Thymus (tissue), 11 donors: ENCODE data around the gene NIPAL4. TPM values are rescaled to one million over a fixed set of nuclear protein-coding genes. Genes with fewer than 3 reads are reported as not detected.

ENCODE experiments used
- DNase-seq, 9 donors: peaks; one replicate each; pipeline ENCODE4 v3.0.0-alpha.2; 2013; ENCODE audit warnings: low spot score in 9 of 9, low read depth in 6 of 9, missing footprints in 1 of 9
- H3K27ac ChIP-seq, 2 donors: one replicate each; pipeline ENCODE4 v1.5.1; 2013; ENCODE audit warnings: control low read depth in 1 of 2, low read depth in 1 of 2, low read length in 1 of 2, mild to moderate bottlenecking in 1 of 2, moderate library complexity in 1 of 2
- H3K27me3 ChIP-seq, 2 donors: one replicate each; pipeline ENCODE4 v1.5.1; 2013; ENCODE audit warnings: low read length in 1 of 2; ENCODE audit not compliant: control insufficient read depth in 2 of 2, insufficient read depth in 1 of 2
- H3K36me3 ChIP-seq, 2 donors: one replicate each; pipeline ENCODE4 v1.5.1; 2013; ENCODE audit warnings: low read length in 1 of 2, mild to moderate bottlenecking in 1 of 2, moderate library complexity in 1 of 2; ENCODE audit not compliant: control insufficient read depth in 2 of 2, insufficient read depth in 2 of 2
- H3K4me1 ChIP-seq, 2 donors: one replicate each; pipeline ENCODE4 v1.5.1; 2013; ENCODE audit warnings: low read length in 2 of 2; ENCODE audit not compliant: control insufficient read depth in 2 of 2, insufficient read depth in 2 of 2
- H3K4me3 ChIP-seq, 2 donors: one replicate each; pipeline ENCODE4 v1.5.1; 2013; ENCODE audit warnings: low read length in 2 of 2, control low read depth in 1 of 2, mild to moderate bottlenecking in 1 of 2
- H3K9me3 ChIP-seq, 2 donors: one replicate each; pipeline ENCODE4 v1.5.1; 2013; ENCODE audit warnings: low read length in 1 of 2, mild to moderate bottlenecking in 1 of 2; ENCODE audit not compliant: control insufficient read depth in 2 of 2, insufficient read depth in 1 of 2
- whole genome bisulfite sequencing: extraction: QIAGEN DNeasy Blood & Tissue Kit; methylation state at CpG from one replicate; pipeline ENCODE4 v1.1.7; 2013; 5-methylcytosine and 5-hydroxymethylcytosine counted together
- polyA plus RNA-seq: library from polyadenylated mRNA; stranded (reverse); fragments of 200-250 nt; gene quantifications from one replicate; pipeline ENCODE4 v1.2.3, GENCODE V29; 2013
- total RNA-seq: library from RNA; stranded (reverse); fragments of 120-200 nt; gene quantifications from one replicate; pipeline ENCODE4 v1.2.4, GENCODE V29; 2013
- donor health status: healthy.

Gene NIPAL4
- total and polyA plus RNA-seq, 2 donors, result 0.14 to 6.1 TPM

DNA sequence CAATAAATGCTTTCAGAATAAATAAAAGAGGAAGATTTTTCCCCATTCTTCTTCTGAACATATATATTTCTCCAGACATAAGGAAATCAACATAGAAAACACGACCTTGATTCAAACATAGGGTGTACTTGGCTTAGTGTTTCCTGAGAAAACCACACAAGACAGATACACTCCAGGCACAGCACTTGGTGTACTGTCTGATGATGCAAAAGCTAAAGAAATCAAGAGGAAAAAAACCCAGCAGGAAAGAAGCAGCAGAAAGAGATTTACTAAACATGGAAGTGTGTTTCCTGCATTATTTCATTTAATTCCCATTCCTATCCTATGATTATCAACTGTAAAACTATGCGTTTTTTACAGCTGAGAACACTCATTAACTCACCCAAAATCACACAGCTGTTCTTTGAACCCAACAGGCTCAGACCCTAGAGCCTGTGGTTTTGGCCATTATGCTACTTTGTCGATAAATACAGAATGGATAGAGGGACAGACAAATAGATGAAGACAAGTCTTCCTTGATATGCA lies 46.1 kb downstream of the NIPAL4 start:
- H3K9me3 ChIP-seq, result no peaks in the 10 kb centered on the region
- peaks cover 0 to 7% of the 10 kb centered on the region in 2 donors for H3K36me3 ChIP-seq
- H3K27me3 ChIP-seq, result no peaks in the 10 kb centered on the region
- H3K27ac ChIP-seq, result no peak overlapping the region
- peaks cover 4 to 20% of the 10 kb centered on the region in 2 donors for H3K4me1 ChIP-seq
- DNase-seq, result peak in 1 of 9 donors; percentile 26
- no peak overlapping the region for H3K4me3 ChIP-seq
- 55% methylated on average over 3 of the region's 3 CpGs for WGBS

DNA sequence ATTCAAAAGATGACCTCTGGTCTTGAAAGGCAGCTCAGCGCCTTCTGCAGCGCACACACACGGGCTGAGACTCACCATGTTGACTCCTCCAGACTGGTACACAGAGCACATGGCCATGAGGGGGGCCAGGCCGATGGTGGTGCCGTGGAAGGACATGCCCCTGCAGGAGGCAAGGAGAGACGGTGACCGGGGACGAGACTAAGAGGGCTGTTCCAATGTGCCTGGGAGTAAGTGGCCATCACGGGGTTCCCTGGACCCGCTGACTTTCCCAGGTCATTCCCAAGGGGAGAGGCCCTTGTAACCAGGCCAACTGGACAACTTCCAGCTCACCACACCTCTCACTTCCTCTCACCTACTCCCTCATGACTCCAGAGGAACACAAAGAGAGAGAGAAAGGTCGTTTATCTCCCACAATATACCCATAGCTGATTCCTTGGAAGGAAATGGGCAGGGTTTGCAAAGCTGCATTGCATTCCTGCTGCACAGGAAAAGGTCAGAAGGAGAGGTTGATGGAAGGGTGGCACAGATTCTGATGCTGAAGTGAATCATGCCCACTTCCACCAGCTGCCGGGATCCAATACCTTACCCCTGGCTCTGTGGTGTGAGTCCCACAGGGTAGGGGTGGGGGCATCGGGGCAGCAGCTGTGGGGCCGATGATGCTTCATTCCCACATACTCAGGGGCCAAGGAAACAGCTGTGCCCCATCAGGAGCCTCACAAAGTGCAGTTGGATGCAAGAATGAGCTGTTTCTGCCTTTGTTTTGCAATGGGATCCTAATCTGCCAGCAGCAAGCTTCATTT lies 47.2 kb downstream of the NIPAL4 start:
- Histone ChIP-seq H3K4me1 (peaks cover 4 to 12% of the 10 kb centered on the region in 2 donors), H3K36me3 (peaks cover 0 to 5% of the 10 kb centered on the region in 2 donors), H3K4me3 (no peak overlapping the region), H3K27ac (no peak overlapping the region), H3K9me3 (no peaks in the 10 kb centered on the region), H3K27me3 (no peaks in the 10 kb centered on the region)
- DNase-seq, result no peak
- 90% methylated on average over 14 of the region's 14 CpGs for WGBS

DNA sequence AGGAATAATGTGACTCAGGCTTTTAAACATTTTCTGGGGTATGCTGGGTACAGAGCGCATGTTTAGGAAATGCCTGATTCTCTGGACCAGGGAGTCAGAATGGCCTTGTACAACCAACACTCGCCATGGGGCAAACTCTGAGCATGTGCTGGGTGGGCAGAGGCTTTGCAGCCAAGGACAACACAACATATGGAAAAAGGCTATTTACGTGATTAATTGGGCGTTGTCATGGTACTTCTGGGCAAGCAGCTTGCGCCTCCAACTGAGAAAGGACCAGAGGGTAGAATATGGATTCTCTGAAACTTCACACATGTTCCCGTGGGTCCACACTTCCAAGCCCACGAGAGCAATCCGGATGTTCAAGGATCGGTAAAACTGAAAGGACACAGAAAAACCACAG lies 49.1 kb downstream of the NIPAL4 start:
- Histone ChIP-seq H3K27me3 (no peaks in the 10 kb centered on the region), H3K9me3 (no peaks in the 10 kb centered on the region), H3K4me3 (no peak overlapping the region), H3K36me3 (peaks cover 0 to 5% of the 10 kb centered on the region in 2 donors), H3K4me1 (peaks cover 4 to 6% of the 10 kb centered on the region in 2 donors), H3K27ac (no peak overlapping the region)
- DNase-seq, result no peak
- WGBS, result 96% methylated on average over 9 of the region's 9 CpGs

DNA sequence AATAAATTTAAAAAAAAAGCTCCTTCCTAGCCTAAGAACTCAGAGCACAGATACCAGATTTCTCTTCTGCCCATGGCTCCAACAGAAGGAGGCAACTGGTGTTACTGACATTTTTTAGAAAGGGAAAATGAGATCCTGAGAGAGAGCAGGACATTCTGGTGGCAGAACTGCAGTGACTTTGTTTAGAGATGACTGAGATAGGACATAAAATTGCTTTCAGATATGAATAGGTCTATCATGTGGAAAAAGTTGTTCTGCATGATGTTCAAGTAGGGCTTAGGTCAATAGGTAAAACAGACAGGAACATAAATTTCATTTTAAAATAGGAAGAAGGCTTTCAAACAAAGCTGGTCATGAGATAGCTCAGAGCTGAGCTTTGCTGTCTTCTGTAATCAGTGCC lies 49.6 kb downstream of the NIPAL4 start:
- H3K9me3 ChIP-seq, result no peaks in the 10 kb centered on the region
- no peaks in the 10 kb centered on the region for H3K27me3 ChIP-seq
- DNase-seq, result no peak
- H3K27ac ChIP-seq, result no peak overlapping the region
- H3K4me1 ChIP-seq, result peaks cover 4 to 6% of the 10 kb centered on the region in 2 donors
- H3K36me3 ChIP-seq, result peaks cover 0 to 5% of the 10 kb centered on the region in 2 donors
- no peak overlapping the region for H3K4me3 ChIP-seq

DNA sequence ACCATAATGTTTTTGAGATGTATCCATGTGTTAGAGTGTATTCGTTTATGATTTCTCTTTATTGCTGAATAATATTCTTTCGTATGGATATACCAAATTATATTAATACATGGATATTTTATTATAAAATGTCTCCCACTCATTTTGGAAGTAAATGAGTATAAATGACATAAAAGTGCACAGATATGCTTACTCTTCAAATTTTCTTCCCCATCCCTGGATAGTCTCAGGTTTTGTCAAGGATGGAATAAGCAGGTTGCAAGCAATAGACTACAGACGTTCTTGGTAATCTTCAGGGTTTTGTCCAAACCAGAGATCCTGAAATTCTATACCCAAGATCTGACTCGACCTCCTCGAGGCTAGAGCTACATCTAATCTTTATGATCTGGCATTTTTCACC lies 50.7 kb downstream of the NIPAL4 start:
- Histone ChIP-seq H3K36me3 (peaks cover 0 to 5% of the 10 kb centered on the region in 2 donors), H3K27me3 (no peaks in the 10 kb centered on the region), H3K4me1 (peaks cover 2 to 3% of the 10 kb centered on the region in 2 donors), H3K4me3 (no peak overlapping the region), H3K27ac (no peak overlapping the region), H3K9me3 (no peaks in the 10 kb centered on the region)
- DNase-seq, result no peak
- 95% methylated on average over 5 of the region's 5 CpGs for WGBS

DNA sequence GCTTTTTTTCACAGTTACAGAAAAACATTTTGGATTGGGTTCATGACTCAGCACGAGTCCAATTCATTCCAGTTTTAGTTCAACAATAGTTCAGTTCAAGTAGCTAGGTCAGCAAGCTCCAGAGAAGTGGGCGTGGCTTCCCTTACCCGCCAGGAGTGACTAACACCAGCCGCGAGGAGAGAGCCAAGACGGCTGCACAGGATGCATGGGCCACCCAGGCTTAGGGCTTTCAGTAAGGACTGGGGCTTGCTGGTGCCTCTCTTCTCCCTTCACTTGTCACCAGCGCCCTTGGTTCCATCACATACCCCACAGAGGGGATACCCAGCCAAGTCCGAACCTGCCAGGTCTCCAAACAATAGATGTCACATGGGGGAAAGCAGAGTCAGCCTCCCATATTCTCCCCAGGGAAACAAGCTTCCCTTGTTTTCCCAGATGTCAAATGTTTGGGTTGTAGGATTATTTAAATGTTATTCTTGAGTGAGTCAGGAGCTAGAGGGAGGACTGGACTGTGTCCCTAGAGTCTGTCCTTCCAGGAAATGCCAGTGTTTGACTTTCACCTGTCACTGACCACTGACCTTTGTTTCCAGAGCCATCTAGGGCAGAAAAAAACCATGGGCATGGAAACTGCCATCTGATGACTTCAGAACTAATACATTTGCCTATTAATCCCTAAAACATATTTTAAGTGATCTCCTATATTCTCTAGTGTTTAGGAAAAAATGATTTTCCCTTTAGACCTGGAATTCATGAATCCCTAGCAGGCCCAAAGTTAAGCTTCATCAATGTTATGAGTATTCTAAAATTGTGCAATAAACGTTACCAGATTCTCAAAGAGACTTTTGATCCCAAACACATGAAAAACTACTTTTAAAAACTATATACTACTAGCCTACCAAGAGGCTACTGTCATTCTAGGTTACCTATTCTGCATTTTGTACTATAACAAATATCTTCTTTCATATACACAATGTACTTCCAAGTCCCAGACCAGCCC lies 51.9 kb downstream of the NIPAL4 start:
- no peak for DNase-seq
- Histone ChIP-seq H3K27me3 (no peaks in the 10 kb centered on the region), H3K4me3 (no peak overlapping the region), H3K4me1 (no peaks in the 10 kb centered on the region), H3K27ac (peak overlapping the region in 1 of 2 donors; percentile 40), H3K36me3 (peaks cover 0 to 5% of the 10 kb centered on the region in 2 donors), H3K9me3 (no peaks in the 10 kb centered on the region)
- WGBS, result 95% methylated on average over 9 of the region's 9 CpGs

DNA sequence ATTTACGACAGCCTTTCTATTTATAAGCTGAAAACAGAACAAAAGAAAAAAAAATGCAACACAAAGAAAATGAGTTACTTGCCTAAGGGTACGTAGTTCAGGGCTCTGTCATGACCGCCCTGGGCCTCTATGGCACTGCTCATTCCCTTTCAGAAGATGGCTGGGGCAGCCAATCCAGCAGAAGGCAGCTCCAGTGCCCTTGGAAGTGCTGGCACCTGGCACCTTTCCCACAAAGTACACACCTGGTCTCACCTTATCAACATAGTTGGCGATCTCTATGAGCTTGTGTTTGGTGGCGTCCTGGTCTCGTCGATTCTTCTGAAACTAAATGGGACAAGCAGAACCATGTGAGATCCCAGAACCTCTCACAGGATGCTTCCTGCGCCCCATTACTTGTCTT lies 53.2 kb downstream of the NIPAL4 start:
- Histone ChIP-seq H3K9me3 (no peaks in the 10 kb centered on the region), H3K27ac (no peak overlapping the region), H3K27me3 (no peaks in the 10 kb centered on the region), H3K4me1 (no peaks in the 10 kb centered on the region), H3K36me3 (peaks cover 0 to 5% of the 10 kb centered on the region in 2 donors), H3K4me3 (no peak overlapping the region)
- WGBS, result 98% methylated on average over 8 of the region's 8 CpGs
- no peak for DNase-seq

DNA sequence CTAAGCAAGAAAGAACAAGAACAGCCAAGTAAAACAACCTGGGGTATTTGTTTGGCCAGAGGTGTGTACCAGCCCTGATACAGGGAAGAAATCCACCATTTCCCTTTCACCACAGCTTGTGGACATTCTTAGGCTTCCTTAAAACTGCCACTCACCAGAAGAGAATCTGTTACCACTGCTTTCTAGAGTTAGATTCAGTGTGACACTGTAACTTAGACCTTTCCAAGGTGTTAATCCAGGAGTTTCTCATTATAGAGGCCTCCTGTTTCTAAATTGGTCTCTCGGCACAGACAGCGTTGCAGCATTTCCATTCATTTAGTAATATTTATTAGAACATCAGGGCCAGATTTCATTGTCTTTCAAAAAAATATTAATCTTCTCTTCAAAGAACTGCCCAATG lies 55.0 kb downstream of the NIPAL4 start:
- DNase-seq, result no peak
- no peaks in the 10 kb centered on the region for H3K4me1 ChIP-seq
- H3K27me3 ChIP-seq, result no peaks in the 10 kb centered on the region
- no peaks in the 10 kb centered on the region for H3K9me3 ChIP-seq
- WGBS, result 97% methylated on average over 2 of the region's 2 CpGs
- no peak overlapping the region for H3K4me3 ChIP-seq
- H3K36me3 ChIP-seq, result peaks cover 0 to 5% of the 10 kb centered on the region in 2 donors
- no peak overlapping the region for H3K27ac ChIP-seq

DNA sequence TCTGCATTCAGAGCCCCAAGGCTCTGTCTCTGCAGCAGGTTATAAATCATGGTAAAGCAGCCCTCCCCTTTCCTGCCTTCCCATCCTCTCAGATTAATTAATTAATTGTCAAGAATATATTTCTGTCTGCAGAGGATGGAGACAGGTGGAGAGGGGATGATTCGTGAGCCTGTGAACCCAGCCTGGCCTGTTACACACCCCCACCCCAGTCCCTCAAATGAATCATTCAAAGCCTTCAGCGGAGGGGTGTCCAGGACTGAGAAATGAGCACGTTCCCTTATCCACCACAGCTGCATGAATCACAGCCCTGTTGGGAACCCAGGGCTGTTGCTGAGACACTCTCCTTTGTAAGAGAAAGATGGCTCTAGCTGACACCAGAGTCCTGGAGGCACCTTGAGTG lies 56.0 kb downstream of the NIPAL4 start:
- H3K27ac ChIP-seq, result no peak overlapping the region
- WGBS, result 94% methylated on average over 3 of the region's 3 CpGs
- H3K36me3 ChIP-seq, result peaks cover 0 to 5% of the 10 kb centered on the region in 2 donors
- H3K9me3 ChIP-seq, result no peaks in the 10 kb centered on the region
- no peak overlapping the region for H3K4me3 ChIP-seq
- H3K4me1 ChIP-seq, result no peaks in the 10 kb centered on the region
- H3K27me3 ChIP-seq, result no peaks in the 10 kb centered on the region
- DNase-seq, result no peak
